Measurements from ENCODE around the gene NUP62. TPM values are rescaled to one million over a fixed set of nuclear protein-coding genes. Genes with fewer than 3 reads are reported as not detected.
A peak's percentile ranks its signal among the peaks of the same experiment; 100 is the strongest.
"Not testable (repeated sequence)": the region's sequence is repeated elsewhere in the genome, so short reads cannot be mapped to it uniquely, and the experiment has no call there.

The NUP62 gene
- total and polyA plus RNA-seq, 8 donors: 39.2 to 66.2 (median 60.0) TPM

GRCh38 chr19:49968279-49968922 lies 39.1 kb upstream of the NUP62 start:
- no peak for TF ChIP-seq CTCF (IDR thresholded peaks at IDR 0.05)
- peak overlapping the region in 1 of 2 donors; percentile 69 for H3K27ac ChIP-seq
- DNase-seq: peak in 1 of 4 donors; percentile 64

GRCh38 chr19:49960980-49961379 lies 31.7 kb upstream of the NUP62 start, which contains the start of gene SIGLEC11:
SIGLEC11 (minus strand) TSS chr19:49961172; CDS start chr19:49961081, 91 bp downstream.
- H3K9me3 ChIP-seq; intact Hi-C loops (cut with DNase I); H3K4me1 ChIP-seq; H3K36me3 ChIP-seq; H3K27ac ChIP-seq: not testable (repeated sequence)
- ATAC-seq (peak; percentile 56), DNase-seq (peak in 1 of 4 donors; percentile 8)
- peak within 1 kb of the TSS in 1 of 2 donors; percentile 25 for H3K4me3 ChIP-seq
- peaks cover 0 to 27% of the 10 kb centered on the region in 2 donors for H3K27me3 ChIP-seq

More at GRCh38 chr19:49968279-49968922, 39.1 kb upstream of the NUP62 start:
- intact Hi-C loops (cut with DNase I): no loop called here
- Histone ChIP-seq H3K4me1 (peaks cover 0 to 28% of the 10 kb centered on the region in 2 donors), H3K27me3 (peaks cover 0 to 20% of the 10 kb centered on the region in 2 donors), H3K4me3 (peak overlapping the region in 1 of 2 donors; percentile 37), H3K9me3 (no peaks in the 10 kb centered on the region), H3K36me3 (peaks cover 0 to 9% of the 10 kb centered on the region in 2 donors)
- ATAC-seq: peak; percentile 18

GRCh38 chr19:49959892-49960291 lies 30.6 kb upstream of the NUP62 start:
- ATAC-seq; intact Hi-C loops (cut with DNase I): not testable (repeated sequence)

GRCh38 chr19:49958596-49958995 lies 29.3 kb upstream of the NUP62 start:
- peak in 1 of 4 donors; percentile 66 for DNase-seq
- H3K9me3 ChIP-seq; ATAC-seq; H3K4me3 ChIP-seq; intact Hi-C loops (cut with DNase I); H3K36me3 ChIP-seq; H3K27ac ChIP-seq: not testable (repeated sequence)
- Histone ChIP-seq H3K27me3 (peaks cover 0 to 31% of the 10 kb centered on the region in 2 donors), H3K4me1 (peaks cover 4 to 32% of the 10 kb centered on the region in 2 donors)

More at GRCh38 chr19:49959892-49960291, 30.6 kb upstream of the NUP62 start:
- not testable (repeated sequence) for H3K4me3 ChIP-seq, H3K36me3 ChIP-seq, H3K9me3 ChIP-seq, H3K27ac ChIP-seq, DNase-seq
- Histone ChIP-seq H3K4me1 (peaks cover 4 to 19% of the 10 kb centered on the region in 2 donors), H3K27me3 (peaks cover 0 to 31% of the 10 kb centered on the region in 2 donors)

GRCh38 chr19:49958144-49958543 lies 28.8 kb upstream of the NUP62 start:
- peak in 1 of 4 donors; percentile 41 for DNase-seq
- ATAC-seq; H3K4me3 ChIP-seq; H3K27ac ChIP-seq; H3K9me3 ChIP-seq; intact Hi-C loops (cut with DNase I); H3K36me3 ChIP-seq: not testable (repeated sequence)
- peaks cover 0 to 31% of the 10 kb centered on the region in 2 donors for H3K27me3 ChIP-seq
- peaks cover 4 to 36% of the 10 kb centered on the region in 2 donors for H3K4me1 ChIP-seq

GRCh38 chr19:49957262-49957915 lies 28.1 kb upstream of the NUP62 start:
- TF ChIP-seq CTCF (IDR thresholded peaks at IDR 0.05): no peak
- Histone ChIP-seq H3K9me3 (no peaks in the 10 kb centered on the region), H3K4me1 (peaks cover 4 to 44% of the 10 kb centered on the region in 2 donors), H3K27me3 (peaks cover 0 to 31% of the 10 kb centered on the region in 2 donors), H3K4me3 (no peak overlapping the region), H3K36me3 (no peaks in the 10 kb centered on the region), H3K27ac (no peak overlapping the region)
- ATAC-seq: no peak
- peak in 1 of 4 donors; percentile 30 for DNase-seq
- intact Hi-C loops (cut with DNase I): no loop called here

- Histone ChIP-seq H3K4me1 (peaks cover 4 to 50% of the 10 kb centered on the region in 2 donors), H3K36me3 (no peaks in the 10 kb centered on the region), H3K27me3 (peaks cover 0 to 31% of the 10 kb centered on the region in 2 donors), H3K9me3 (no peaks in the 10 kb centered on the region), H3K27ac (no peak overlapping the region), H3K4me3 (no peak overlapping the region)
- intact Hi-C loops (cut with DNase I): no loop called here
- TF ChIP-seq CTCF (IDR thresholded peaks at IDR 0.05): no peak
- DNase-seq (no peak), ATAC-seq (no peak)
Observed at GRCh38 chr19:49956115-49956495, 26.8 kb upstream of the NUP62 start.

Data from left lung (tissue), 10 donors.